PC-3 (cell line): Measurements from ENCODE around the gene EPS8L3. TPM values are rescaled to one million over a fixed set of nuclear protein-coding genes. Genes with fewer than 3 reads are reported as not detected.
"Not testable (repeated sequence)": the region's sequence is repeated elsewhere in the genome, so short reads cannot be mapped to it uniquely, and the experiment has no call there.

Experiments
- ATAC-seq: fragments of 200-7000 bp; cut with Tn5 transposase; 2 replicates; pipeline ENCODE4 v1.9.1; 2020; ENCODE audit warnings: mild to moderate bottlenecking, moderate library complexity
- BruUV-seq: library from RNA; stranded (reverse); fragments of 400-500 nt; replicated peaks from 2 replicates; lab custom pipeline; 2021; lab: Mats Ljungman, UMichigan
- CTCF ChIA-PET: fragments of 300-600 bp; sonication (Branson Sonifier 250); formaldehyde crosslinking; loops from one replicate; lab custom pipeline; 2022; ENCODE audit warnings: antibody characterized with exemption; lab: Charles Lee
- POLR2A ChIA-PET: fragments of 300-600 bp; sonication (Branson Sonifier 250); formaldehyde crosslinking; loops from one replicate; lab custom pipeline; 2022; ENCODE audit warnings: antibody characterized with exemption; ENCODE audit not compliant: unreplicated experiment; lab: Charles Lee
- DNase-seq: peaks from one replicate; pipeline ENCODE4 v3.0.0-alpha.2; 2015
- H2AFZ ChIP-seq: fragments of 300-600 bp; sonication (generic); 2 replicates; pipeline ENCODE4 v1.6.0; 2016; ENCODE audit warnings: antibody characterized with exemption, low read length
- H3F3A ChIP-seq: fragments of 300-600 bp; sonication (generic); one replicate; pipeline ENCODE4 v1.6.0; 2017; ENCODE audit warnings: antibody characterized with exemption, low read length, control low read depth, mild to moderate bottlenecking; ENCODE audit not compliant: unreplicated experiment
- H3K27ac ChIP-seq: fragments of 300-600 bp; sonication (generic); 2 replicates; pipeline ENCODE4 v1.5.1; 2016; ENCODE audit warnings: mild to moderate bottlenecking, low read length
- H3K27me3 ChIP-seq: fragments of 300-600 bp; sonication (generic); 2 replicates; pipeline ENCODE4 v1.6.1; 2016; ENCODE audit warnings: low read length, mixed read lengths
- H3K36me3 ChIP-seq: fragments of 300-600 bp; sonication (generic); 2 replicates; pipeline ENCODE4 v1.6.1; 2016; ENCODE audit warnings: low read depth, mixed run types, low read length, mixed read lengths
- H3K4me1 ChIP-seq: fragments of 300-600 bp; sonication (generic); 2 replicates; pipeline ENCODE4 v1.5.1; 2016; ENCODE audit warnings: low read length; ENCODE audit not compliant: insufficient read depth
- H3K4me2 ChIP-seq: fragments of 300-600 bp; sonication (generic); 2 replicates; pipeline ENCODE4 v1.6.0; 2016; ENCODE audit warnings: low read length
- H3K4me3 ChIP-seq: fragments of 300-600 bp; sonication (generic); 2 replicates; pipeline ENCODE4 v1.5.1; 2016; ENCODE audit warnings: mild to moderate bottlenecking, low read length, mixed read lengths
- H3K79me2 ChIP-seq: fragments of 300-600 bp; sonication (generic); 2 replicates; pipeline ENCODE4 v1.6.1; 2017; ENCODE audit warnings: low read length, mixed read lengths
- H3K9ac ChIP-seq: fragments of 300-600 bp; sonication (generic); 2 replicates; pipeline ENCODE4 v1.6.0; 2016; ENCODE audit warnings: mild to moderate bottlenecking, low read length
- H3K9me2 ChIP-seq: fragments of 300-600 bp; sonication (generic); replicated peaks from 2 replicates; pipeline ENCODE4 v1.6.1; 2016; ENCODE audit warnings: mixed run types, low read length, mixed read lengths
- H3K9me3 ChIP-seq: fragments of 300-600 bp; sonication (generic); 2 replicates; pipeline ENCODE4 v1.6.1; 2016; ENCODE audit warnings: low read length, mixed read lengths
- H4K20me1 ChIP-seq: fragments of 300-600 bp; sonication (generic); 2 replicates; pipeline ENCODE4 v1.6.1; 2016; ENCODE audit warnings: low read length, mixed read lengths
- CTCF ChIP-seq: fragments of 300-600 bp; sonication (generic); conservative IDR thresholded peaks from 2 replicates; pipeline ENCODE4 v1.5.1; 2017; ENCODE audit warnings: antibody characterized with exemption, low read depth, mild to moderate bottlenecking, low read length
- EZH2 ChIP-seq: fragments of 300-600 bp; sonication (generic); IDR thresholded peaks from one replicate; pipeline ENCODE4 v1.6.1; 2017; ENCODE audit warnings: antibody characterized with exemption, mild to moderate bottlenecking, low read length; ENCODE audit not compliant: unreplicated experiment
- EZH2phosphoT487 ChIP-seq: fragments of 300-600 bp; sonication (generic); IDR thresholded peaks from 2 replicates; pipeline ENCODE4 v1.6.1; 2018; ENCODE audit warnings: mild to moderate bottlenecking, antibody characterized with exemption, low read length, borderline replicate concordance
- intact Hi-C: fragments of 100-400 bp; cut with micrococcal nuclease; formaldehyde crosslinking; loops from 2 replicates; pipeline ENCODE4 v1.9.0; 2023
- total RNA-seq: library from RNA; depleted of rRNA; stranded (reverse); fragments of >200 nt; gene quantifications from 2 replicates; pipeline ENCODE4 v1.2.3, GENCODE V29; 2014

Gene EPS8L3
- total RNA-seq, 1 experiment from 2014 or later, result not detected

- no peak overlapping the region for H2AFZ ChIP-seq
- H3K9me3 ChIP-seq, result no peaks in the 10 kb centered on the region
- no peaks in the 10 kb centered on the region for H4K20me1 ChIP-seq
- DNase-seq (no peak), ATAC-seq (no peak)
- no peaks in the 10 kb centered on the region for H3K36me3 ChIP-seq
- BruUV-seq, result no TSS peak
- H3K27ac ChIP-seq, result no peak overlapping the region
- TF ChIP-seq EZH2 (no peak), CTCF (no peak), EZH2phosphoT487 (no peak)
- no peak overlapping the region for H3K9ac ChIP-seq
- H3K9me2 ChIP-seq, result no peaks in the 10 kb centered on the region
- H3K27me3 ChIP-seq, result no peaks in the 10 kb centered on the region
- CTCF ChIA-PET, result no interaction called here
- intact Hi-C loops, result no loop called here
- POLR2A ChIA-PET, result no interaction called here
- H3K4me3 ChIP-seq, result no peak overlapping the region
- no peaks in the 10 kb centered on the region for H3F3A ChIP-seq
- H3K4me2 ChIP-seq, result no peak overlapping the region
- H3K79me2 ChIP-seq, result no peaks in the 10 kb centered on the region
- H3K4me1 ChIP-seq, result peaks cover 9% of the 10 kb centered on the region
Observed at GRCh38 chr1:109768335-109768650, 4.6 kb upstream of the EPS8L3 start.

GRCh38 chr1:109767637-109768334, 4.1 kb upstream of the EPS8L3 start:
- H3K4me3 ChIP-seq, result no peak overlapping the region
- H3K27me3 ChIP-seq, result no peaks in the 10 kb centered on the region
- no peak overlapping the region for H3K4me2 ChIP-seq
- DNase-seq (no peak), ATAC-seq (no peak)
- H3K9me2 ChIP-seq, result no peaks in the 10 kb centered on the region
- H3K79me2 ChIP-seq, result no peaks in the 10 kb centered on the region
- no TSS peak for BruUV-seq
- TF ChIP-seq EZH2 (no peak), CTCF (no peak), EZH2phosphoT487 (no peak)
- H3K4me1 ChIP-seq, result peaks cover 14% of the 10 kb centered on the region
- no peak overlapping the region for H3K9ac ChIP-seq
- ChIA-PET POLR2A (no interaction called here), CTCF (no interaction called here)
- intact Hi-C loops, result no loop called here
- H3K9me3 ChIP-seq, result no peaks in the 10 kb centered on the region
- no peaks in the 10 kb centered on the region for H3F3A ChIP-seq
- H2AFZ ChIP-seq, result no peak overlapping the region
- no peak overlapping the region for H3K27ac ChIP-seq
- H3K36me3 ChIP-seq, result no peaks in the 10 kb centered on the region
- H4K20me1 ChIP-seq, result no peaks in the 10 kb centered on the region

- H3K9ac ChIP-seq, H3K79me2 ChIP-seq, H3K27ac ChIP-seq, DNase-seq, ATAC-seq, H3K9me2 ChIP-seq, BruUV-seq, CTCF ChIA-PET, H3F3A ChIP-seq, POLR2A ChIA-PET, H4K20me1 ChIP-seq, H2AFZ ChIP-seq, H3K27me3 ChIP-seq, H3K4me2 ChIP-seq, H3K36me3 ChIP-seq, H3K9me3 ChIP-seq, H3K4me3 ChIP-seq, intact Hi-C loops: not testable (repeated sequence)
- H3K4me1 ChIP-seq, result peaks cover 17% of the 10 kb centered on the region
Observed at GRCh38 chr1:109766991-109767636, 3.4 kb upstream of the EPS8L3 start.
